EH (cell line): ENCODE data around the gene ERCC2.

ENCODE experiments used
- DNase-seq: peaks from one replicate; pipeline ENCODE4 v3.0.0-alpha.2; 2015; ENCODE audit warnings: low read depth

The ERCC2 gene

DNA sequence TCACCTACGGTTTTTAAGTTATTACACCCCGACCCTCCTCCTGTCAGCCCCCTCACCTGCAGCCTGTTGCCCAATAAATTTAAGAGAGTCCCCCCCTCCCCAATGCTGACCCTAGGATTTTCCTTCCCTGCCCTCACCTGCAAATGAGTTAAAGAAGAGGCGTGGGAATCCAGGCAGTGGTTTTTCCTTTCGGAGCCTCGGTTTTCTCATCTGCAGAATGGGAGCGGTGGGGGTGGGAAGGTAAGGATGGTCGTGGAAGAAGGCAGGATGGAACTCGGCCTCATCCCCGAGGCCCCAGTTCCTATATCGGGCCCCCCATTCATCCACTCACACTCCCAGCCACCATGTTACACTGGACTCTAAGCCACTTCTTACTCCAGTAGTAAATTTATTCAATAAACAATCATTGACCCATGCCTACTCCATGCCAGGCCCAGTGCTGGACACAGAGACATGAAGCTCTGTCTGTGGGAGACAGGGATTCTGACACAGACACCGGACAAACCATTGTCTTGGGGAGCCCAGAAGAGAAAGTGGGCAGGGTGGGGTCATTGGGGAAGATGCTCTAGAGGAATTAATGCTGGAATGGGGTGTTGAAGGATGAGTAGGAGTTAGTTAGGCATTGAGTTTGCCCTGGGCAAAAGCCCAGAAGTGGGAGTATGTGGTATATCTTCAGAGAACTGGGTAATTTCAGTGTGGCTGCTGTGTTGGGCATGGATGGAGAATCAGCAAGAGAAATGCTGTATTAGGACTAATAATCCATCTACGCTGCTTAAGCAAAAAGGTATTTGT is 66.9 kb downstream of the ERCC2 start:
- no peak for DNase-seq

DNA sequence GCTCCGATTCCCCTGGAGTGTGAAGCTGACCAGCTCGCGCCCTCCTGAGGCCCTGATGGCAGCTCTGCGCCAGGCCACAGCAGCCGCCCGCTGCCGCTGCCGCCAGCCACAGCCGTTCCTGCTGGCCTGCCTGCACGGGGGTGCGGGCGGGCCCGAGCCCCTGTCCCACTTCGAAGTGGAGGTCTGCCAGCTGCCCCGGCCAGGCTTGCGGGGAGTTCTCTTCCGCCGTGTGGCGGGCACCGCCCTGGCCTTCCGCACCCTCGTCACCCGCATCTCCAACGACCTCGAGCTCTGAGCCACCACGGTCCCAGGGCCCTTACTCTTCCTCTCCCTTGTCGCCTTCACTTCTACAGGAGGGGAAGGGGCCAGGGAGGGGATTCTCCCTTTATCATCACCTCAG is 68.0 kb downstream of the ERCC2 start:
- DNase-seq = no peak
